Ovary (tissue), 9 donors: ENCODE data around the gene MAST2. TPM values are rescaled to one million over a fixed set of nuclear protein-coding genes. Genes with fewer than 3 reads are reported as not detected.

Experiments
- DNase-seq, 5 donors: peaks; one replicate each; pipeline ENCODE4 v3.0.0-alpha.2; 2019 to 2020
- H3K27ac ChIP-seq, 2 donors: fragments of 200-600 bp; one replicate each; pipeline versions ENCODE4 v1.5.1 to v1.8.0; 2019 to 2022
- H3K27me3 ChIP-seq: fragments of 200-600 bp; one replicate; pipeline ENCODE4 v1.8.0; 2022
- H3K36me3 ChIP-seq: fragments of 200-600 bp; sonication (generic); one replicate; pipeline ENCODE4 v1.5.1; 2019
- H3K4me1 ChIP-seq: one replicate; pipeline ENCODE4 v1.8.1; 2013; ENCODE audit warnings: mild to moderate bottlenecking, moderate library complexity; ENCODE audit not compliant: insufficient read depth
- H3K4me3 ChIP-seq: fragments of 200-600 bp; sonication (generic); one replicate; pipeline ENCODE4 v1.5.1; 2017
- H3K9me3 ChIP-seq, 2 donors: fragments of 200-600 bp in 1 of 2; sonication (generic) in 1 of 2; one replicate each; pipeline versions ENCODE4 v1.5.1 to v1.8.1; 2013 to 2019; ENCODE audit warnings: mild to moderate bottlenecking in 1 of 2, moderate library complexity in 1 of 2
- EP300 ChIP-seq: sonication (generic); formaldehyde crosslinking; IDR thresholded peaks from one replicate; pipeline ENCODE4 v1.6.1; 2017; ENCODE audit warnings: antibody characterized with exemption
- POLR2A ChIP-seq: fragments of 450-650 bp; IDR thresholded peaks from one replicate; pipeline ENCODE4 v1.6.1; 2017; ENCODE audit warnings: antibody characterized with exemption, mild to moderate bottlenecking, moderate library complexity
- WGBS, 3 donors: extraction: QIAGEN DNeasy Blood & Tissue Kit in 1 of 3; methylation state at CpG; one replicate each; pipeline versions ENCODE4 v1.1.5 to v1.1.7; 2013 to 2017; 5-methylcytosine and 5-hydroxymethylcytosine counted together
- intact Hi-C, 4 donors: fragments of 100-400 bp; cut with DNase I; formaldehyde crosslinking; loops; one replicate each; pipeline versions ENCODE4 v1.11.0 to v1.15.1; 2022 to 2023
- polyA plus RNA-seq, 2 donors: library from polyadenylated mRNA; stranded (reverse); fragments of 200-250 nt in 1 of 2; fragments of 350-450 nt in 1 of 2; fragmentation: Illumina TruSeq in 1 of 2; extraction: RNeasy Lipid Tissue Mini Kit (QIAGEN cat#74804) in 1 of 2; gene quantifications; one replicate each; pipeline ENCODE4 v1.2.3, GENCODE V29; 2013 to 2014
- total RNA-seq, 7 donors: library from RNA; depleted of rRNA in 2 of 7; stranded (reverse); fragments of >200 nt in 2 of 7; fragmentation: NEBNext Ultra II Directional in 3 of 7; extraction: Animal tissue kit (Norgen Biotek cat#: 25700) in 3 of 7; gene quantifications; one replicate each; pipeline versions ENCODE4 v1.1.0 to v1.2.4, GENCODE V29; 2016 to 2023
- TF ChIP-seq, protein P1 (sequence below), 3 donors: fragments of 450-650 bp in 2 of 3; fragments of 200-600 bp in 1 of 3; IDR thresholded peaks; one replicate each; pipeline versions ENCODE4 v1.5.1 to v1.8.0; 2016 to 2022; ENCODE audit warnings: antibody characterized with exemption in 3 of 3, mild to moderate bottlenecking in 1 of 3
- donor health status: DM: no; HTN: no; CAD: no; lungs with moderate emphysema.
- donor health status: DM: no; HTN: no; CAD: no.
- donor health status: Bipolar disorder and iron deficiency.
- donor health status: DM: yes; HTN: yes; CAD: no.
- donor health status: DM: no; HTN: no; CAD: no.
- donor health status: DM: yes; HTN: yes; CAD: no.

The MAST2 gene
- total and polyA plus RNA-seq, 9 donors, result 22.6 to 50.4 (median 31.7) TPM

DNA sequence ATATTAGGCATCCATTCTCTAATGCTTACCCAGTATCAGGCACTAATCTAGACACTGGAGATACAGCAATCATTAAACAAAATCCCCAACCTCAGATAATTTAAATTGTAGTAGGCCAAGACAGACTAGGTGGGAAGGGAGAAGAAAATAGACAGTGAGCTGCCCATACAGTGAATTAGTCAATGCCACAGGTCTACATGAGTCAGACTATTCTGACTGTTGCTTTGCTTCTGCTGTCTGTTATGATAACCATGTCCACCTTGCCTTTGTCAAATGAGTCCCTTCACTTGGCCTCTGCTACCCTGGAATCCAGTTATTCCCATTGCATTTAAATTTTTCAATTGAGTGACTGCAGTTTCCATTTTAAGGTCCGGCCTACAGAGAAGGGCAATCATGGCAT lies 269.6 kb downstream of the MAST2 start:
- Histone ChIP-seq H3K36me3 (no peaks in the 10 kb centered on the region), H3K27ac (no peak overlapping the region), H3K4me3 (no peak overlapping the region), H3K9me3 (no peaks in the 10 kb centered on the region), H3K27me3 (no peaks in the 10 kb centered on the region), H3K4me1 (peaks cover 1% of the 10 kb centered on the region)
- intact Hi-C loops, result no loop called here
- TF ChIP-seq, protein P1, sequence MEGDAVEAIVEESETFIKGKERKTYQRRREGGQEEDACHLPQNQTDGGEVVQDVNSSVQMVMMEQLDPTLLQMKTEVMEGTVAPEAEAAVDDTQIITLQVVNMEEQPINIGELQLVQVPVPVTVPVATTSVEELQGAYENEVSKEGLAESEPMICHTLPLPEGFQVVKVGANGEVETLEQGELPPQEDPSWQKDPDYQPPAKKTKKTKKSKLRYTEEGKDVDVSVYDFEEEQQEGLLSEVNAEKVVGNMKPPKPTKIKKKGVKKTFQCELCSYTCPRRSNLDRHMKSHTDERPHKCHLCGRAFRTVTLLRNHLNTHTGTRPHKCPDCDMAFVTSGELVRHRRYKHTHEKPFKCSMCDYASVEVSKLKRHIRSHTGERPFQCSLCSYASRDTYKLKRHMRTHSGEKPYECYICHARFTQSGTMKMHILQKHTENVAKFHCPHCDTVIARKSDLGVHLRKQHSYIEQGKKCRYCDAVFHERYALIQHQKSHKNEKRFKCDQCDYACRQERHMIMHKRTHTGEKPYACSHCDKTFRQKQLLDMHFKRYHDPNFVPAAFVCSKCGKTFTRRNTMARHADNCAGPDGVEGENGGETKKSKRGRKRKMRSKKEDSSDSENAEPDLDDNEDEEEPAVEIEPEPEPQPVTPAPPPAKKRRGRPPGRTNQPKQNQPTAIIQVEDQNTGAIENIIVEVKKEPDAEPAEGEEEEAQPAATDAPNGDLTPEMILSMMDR (IDR thresholded peaks at IDR 0.05), result no peak
- TF ChIP-seq POLR2A (no peak), EP300 (no peak)
- 99 to 100% (median 100%) methylated on average over 1 of the region's 1 CpG for WGBS, 3 donors
- DNase-seq, result no peak

DNA sequence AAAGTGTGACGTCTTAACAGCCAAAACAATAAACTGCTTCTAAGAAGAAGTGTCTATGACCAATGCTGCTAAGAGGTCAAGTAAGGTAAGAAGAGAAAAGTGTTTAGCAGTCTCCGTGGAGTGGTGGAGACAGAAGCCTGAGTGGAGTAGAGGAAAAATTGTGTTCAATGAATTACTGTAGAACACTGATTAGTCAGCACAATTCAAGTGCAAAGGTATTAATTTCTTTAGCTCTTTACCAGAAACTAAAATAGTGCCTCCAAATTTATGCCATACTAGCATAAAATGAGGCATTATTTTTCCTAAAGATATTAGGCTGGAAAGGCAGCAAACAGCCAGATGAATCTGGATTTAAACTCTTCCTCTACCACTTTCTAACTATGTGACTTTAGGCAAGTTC lies 272.9 kb downstream of the MAST2 start:
- Histone ChIP-seq H3K4me1 (no peaks in the 10 kb centered on the region), H3K4me3 (no peak overlapping the region), H3K27ac (no peak overlapping the region), H3K9me3 (no peaks in the 10 kb centered on the region), H3K36me3 (no peaks in the 10 kb centered on the region), H3K27me3 (no peaks in the 10 kb centered on the region)
- WGBS, 3 donors, result 81 to 89% (median 83%) methylated on average over 2 of the region's 2 CpGs
- TF ChIP-seq POLR2A, result no peak
- no peak for TF ChIP-seq EP300
- TF ChIP-seq, protein P1 (IDR thresholded peaks at IDR 0.05), result no peak
- intact Hi-C loops, result no loop called here
- no peak for DNase-seq

DNA sequence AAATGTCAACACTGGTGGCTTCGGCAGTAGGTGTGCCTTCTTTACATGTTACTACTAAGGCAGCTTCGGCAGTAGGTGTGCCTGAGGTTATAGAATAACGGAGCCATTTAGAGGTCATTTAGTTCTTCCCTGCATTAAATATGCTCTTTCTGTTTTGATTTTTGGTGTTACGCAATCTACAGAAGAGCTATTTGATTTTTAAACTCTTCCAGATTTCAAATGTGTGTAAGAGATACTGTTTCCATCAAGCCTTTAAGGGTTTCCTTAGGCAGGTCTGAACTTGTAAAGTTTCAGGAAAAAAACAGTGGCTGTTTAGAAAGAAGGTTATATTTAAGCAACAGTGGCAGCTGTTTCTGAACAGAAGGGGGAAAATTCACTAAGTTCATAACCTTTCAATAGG lies 274.2 kb downstream of the MAST2 start:
- Histone ChIP-seq H3K27ac (no peak overlapping the region), H3K4me1 (no peaks in the 10 kb centered on the region), H3K4me3 (no peak overlapping the region), H3K9me3 (no peaks in the 10 kb centered on the region), H3K27me3 (no peaks in the 10 kb centered on the region), H3K36me3 (no peaks in the 10 kb centered on the region)
- intact Hi-C loops, result no loop called here
- DNase-seq, result no peak
- TF ChIP-seq POLR2A (no peak), EP300 (no peak)
- TF ChIP-seq, protein P1 (IDR thresholded peaks at IDR 0.05), result no peak
- 96 to 98% (median 96%) methylated on average over 4 of the region's 4 CpGs for WGBS, 3 donors

DNA sequence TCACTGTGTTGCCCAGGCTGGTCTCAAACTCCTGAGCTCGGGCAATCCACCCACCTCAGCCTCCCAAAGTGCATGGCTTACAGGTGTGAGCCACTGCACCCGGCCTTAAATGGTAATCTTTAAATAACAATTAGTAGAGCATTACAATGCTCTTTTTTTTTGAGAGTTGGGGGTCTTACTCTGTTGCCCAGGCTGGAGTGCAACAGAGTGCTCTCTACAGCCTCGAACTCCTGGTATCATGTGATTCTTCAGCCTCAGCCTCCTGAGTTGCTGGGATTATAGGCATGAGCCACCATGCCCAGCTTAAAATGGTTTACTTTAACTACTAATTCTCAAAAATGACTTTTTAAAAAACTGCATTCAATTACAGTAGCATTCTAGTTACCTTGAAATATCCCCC lies 276.8 kb downstream of the MAST2 start:
- intact Hi-C loops, result no loop called here
- H3K4me1 ChIP-seq, result no peaks in the 10 kb centered on the region
- H3K27ac ChIP-seq, result no peak overlapping the region
- no peaks in the 10 kb centered on the region for H3K27me3 ChIP-seq
- TF ChIP-seq POLR2A (no peak), EP300 (no peak)
- TF ChIP-seq, protein P1 (IDR thresholded peaks at IDR 0.05), result no peak
- H3K9me3 ChIP-seq, result no peaks in the 10 kb centered on the region
- no peak for DNase-seq
- no peak overlapping the region for H3K4me3 ChIP-seq
- H3K36me3 ChIP-seq, result no peaks in the 10 kb centered on the region
- WGBS, 3 donors, result 85 to 99% (median 94%) methylated on average over 3 of the region's 3 CpGs

DNA sequence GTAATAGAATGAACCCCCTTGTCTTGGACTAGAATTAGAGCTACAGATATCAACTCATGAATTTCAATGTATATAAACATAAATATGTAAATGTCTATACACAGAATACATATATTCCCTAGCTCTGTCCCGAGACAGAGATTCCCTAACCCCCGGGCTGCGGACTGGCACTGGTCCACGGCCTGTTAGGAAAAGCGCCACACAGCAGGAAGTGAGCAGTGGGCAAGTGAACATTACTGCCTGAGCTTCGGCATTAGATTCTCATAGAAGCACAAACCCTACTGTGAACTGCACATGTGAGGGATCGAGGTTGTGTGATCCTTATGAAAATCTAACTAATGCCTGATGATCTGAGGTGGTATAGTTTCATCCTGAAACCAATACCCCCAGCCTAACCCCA lies 277.8 kb downstream of the MAST2 start:
- intact Hi-C loops, result no loop called here
- TF ChIP-seq, protein P1 (IDR thresholded peaks at IDR 0.05), result no peak
- TF ChIP-seq POLR2A, result no peak
- TF ChIP-seq EP300, result no peak
- no peak overlapping the region for H3K27ac ChIP-seq
- no peaks in the 10 kb centered on the region for H3K9me3 ChIP-seq
- no peak for DNase-seq
- no peaks in the 10 kb centered on the region for H3K36me3 ChIP-seq
- H3K4me3 ChIP-seq, result no peak overlapping the region
- 85 to 96% (median 92%) methylated on average over 7 of the region's 7 CpGs for WGBS, 3 donors
- no peaks in the 10 kb centered on the region for H3K4me1 ChIP-seq
- H3K27me3 ChIP-seq, result no peaks in the 10 kb centered on the region
